Naive thymus-derived CD8-positive, alpha-beta T cell (primary cell): ENCODE measurements around the gene RPUSD1. TPM values are rescaled to one million over a fixed set of nuclear protein-coding genes. Genes with fewer than 3 reads are reported as not detected.
"Not testable (repeated sequence)": the region's sequence is repeated elsewhere in the genome, so short reads cannot be mapped to it uniquely, and the experiment has no call there.

Experiments used
- ATAC-seq, 2 donors: fragments of 150-1000 bp; cut with Tn5 transposase in 1 of 2; sonication (Bioruptor Pico), chemical (Tn5 transposase) in 1 of 2; 1 replicate in 1 of 2; 2 replicates in 1 of 2; pipeline ENCODE4 v1.10.0; 2021; ENCODE audit warnings: mild to moderate bottlenecking in 2 of 2, moderate library complexity in 2 of 2
- POLR2A ChIA-PET: fragments of 350-600 bp; sonication (Branson Sonifier 250); formaldehyde crosslinking; loops from one replicate; lab custom pipeline; 2021; ENCODE audit warnings: antibody characterized with exemption; lab: Charles Lee
- DNase-seq, 10 donors: peaks; one replicate each; pipeline versions ENCODE4 v3.0.0 to v3.0.0-alpha.2; 2020 to 2022
- H3K27ac Mint-ChIP-seq, 10 donors: one replicate each; pipeline ENCODE4 v1.8.0; 2020 to 2022; ENCODE audit warnings: mild to moderate bottlenecking in 10 of 10, mixed read lengths in 10 of 10, moderate library complexity in 4 of 10, inconsistent platforms in 1 of 10
- H3K27me3 Mint-ChIP-seq, 5 donors: one replicate each; pipeline ENCODE4 v1.8.0; 2021 to 2022; ENCODE audit warnings: mixed read lengths in 5 of 5
- H3K36me3 Mint-ChIP-seq, 3 donors: one replicate each; pipeline ENCODE4 v1.8.0; 2020 to 2022; ENCODE audit warnings: mixed read lengths in 3 of 3, mild to moderate bottlenecking in 2 of 3, inconsistent platforms in 1 of 3
- H3K4me1 Mint-ChIP-seq, 4 donors: one replicate each; pipeline ENCODE4 v1.8.0; 2021 to 2022; ENCODE audit warnings: mixed read lengths in 4 of 4
- H3K4me3 Mint-ChIP-seq, 10 donors: one replicate each; pipeline ENCODE4 v1.8.0; 2020 to 2022; ENCODE audit warnings: mild to moderate bottlenecking in 10 of 10, mixed read lengths in 10 of 10, moderate library complexity in 6 of 10, inconsistent platforms in 1 of 10
- H3K9me3 Mint-ChIP-seq, 9 donors: one replicate each; pipeline ENCODE4 v1.8.0; 2020 to 2022; ENCODE audit warnings: mixed read lengths in 9 of 9, mild to moderate bottlenecking in 3 of 9, inconsistent platforms in 1 of 9, moderate library complexity in 1 of 9
- polyA plus RNA-seq, 3 donors: library from polyadenylated mRNA; unstranded; fragments of 300-500 nt; fragmentation: Illumina TruSeq; gene quantifications; one replicate each; pipeline ENCODE4 v1.2.3, GENCODE V29; 2021
- total RNA-seq, 8 experiments: library from RNA in 2 of 8; stranded (reverse) in 2 of 8; gene quantifications; one replicate each; pipeline ENCODE4 v1.2.3 and lab custom pipeline; 2021 to 2026

The RPUSD1 gene
- total and polyA plus RNA-seq, 5 experiments from 2014 or later: 19.7 to 32.2 (median 27.7) TPM

DNA sequence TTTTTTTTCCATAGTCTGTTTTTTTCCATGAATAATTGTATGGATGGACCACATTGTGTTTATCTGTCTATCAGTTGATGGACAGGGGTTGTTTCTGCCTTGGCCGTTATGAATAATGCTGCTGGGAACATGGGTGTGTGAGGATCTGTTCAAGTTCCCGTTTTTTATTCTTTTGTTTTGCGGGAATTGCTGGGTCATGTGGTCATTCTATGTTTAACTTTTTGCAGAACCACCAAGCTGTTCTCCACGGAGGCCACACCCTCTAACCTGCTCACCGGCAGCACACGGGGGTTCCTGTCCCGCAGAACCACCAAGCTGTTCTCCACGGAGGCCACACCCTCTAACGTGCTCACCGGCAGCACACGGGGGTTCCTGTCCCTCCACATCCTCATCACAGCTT lies 33.5 kb downstream of the RPUSD1 start:
- H3K4me1 Mint-ChIP-seq: peaks cover 0 to 11% (median 4%) of the 10 kb centered on the region in 4 donors
- ATAC-seq (peak in 1 of 2 donors; percentile 86), DNase-seq (no peak)
- H3K27me3 Mint-ChIP-seq: peaks cover 0 to 8% (median 2%) of the 10 kb centered on the region in 5 donors
- no peak overlapping the region for H3K4me3 Mint-ChIP-seq
- H3K27ac Mint-ChIP-seq: no peak overlapping the region
- no peaks in the 10 kb centered on the region for H3K36me3 Mint-ChIP-seq
- POLR2A ChIA-PET: interaction anchor here (0.7 to 0.8 kb wide), 2 partner anchors 30 to 104 kb away, joined by 3 to 5 read pairs; no protein-coding TSS in a partner anchor
- H3K9me3 Mint-ChIP-seq: peaks cover 0 to 2% (median 0%) of the 10 kb centered on the region in 9 donors

DNA sequence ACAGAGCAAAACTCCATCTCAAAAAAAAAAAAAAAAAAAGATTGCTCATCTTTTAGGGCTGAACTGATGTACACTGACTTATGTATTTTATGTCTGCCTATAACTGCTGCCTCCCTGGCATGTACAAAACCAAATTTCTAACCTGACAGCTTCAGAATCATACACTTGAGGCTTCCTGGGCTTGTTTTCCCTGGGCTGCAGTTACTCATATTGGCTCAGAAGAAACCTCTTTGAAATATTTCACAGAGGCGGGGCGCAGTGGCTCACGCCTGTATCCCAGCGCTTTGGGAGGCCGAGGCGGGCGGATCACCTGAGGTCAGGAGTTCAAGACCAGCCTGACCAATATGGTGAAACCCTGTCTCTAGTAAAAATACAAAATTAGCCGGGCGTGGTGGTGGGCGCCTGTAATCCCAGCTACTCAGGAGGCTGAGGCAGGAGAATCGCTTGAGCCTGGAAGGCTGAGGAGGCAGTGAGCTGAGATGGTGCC lies 34.0 kb downstream of the RPUSD1 start:
- Mint-ChIP-seq H3K27ac (peak overlapping the region in 1 of 10 donors; percentile 59), H3K4me1 (peaks cover 0 to 11% (median 4%) of the 10 kb centered on the region in 4 donors)
- not testable (repeated sequence) for ATAC-seq, H3K27me3 Mint-ChIP-seq, DNase-seq, H3K9me3 Mint-ChIP-seq, H3K36me3 Mint-ChIP-seq, H3K4me3 Mint-ChIP-seq
- POLR2A ChIA-PET: interaction anchor here (0.7 to 0.8 kb wide), 2 partner anchors 31 to 104 kb away, joined by 3 to 5 read pairs; no protein-coding TSS in a partner anchor

DNA sequence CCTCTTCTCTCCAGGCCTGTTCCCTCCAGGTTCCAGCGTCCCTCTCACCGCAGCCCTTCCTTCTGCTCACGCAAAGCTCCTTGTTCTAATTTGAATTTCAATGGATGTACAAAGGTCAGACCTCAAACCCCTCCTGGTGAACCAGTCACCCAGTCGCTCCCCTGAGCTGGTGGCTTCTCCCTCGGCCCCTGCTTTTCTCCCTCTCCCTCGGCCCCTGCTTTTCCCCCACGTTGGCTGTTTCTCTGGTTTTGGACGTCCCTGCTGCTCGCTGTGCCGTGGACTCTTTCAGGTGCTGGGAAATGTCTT lies 36.2 kb downstream of the RPUSD1 start:
- peaks cover 0 to 2% (median 0%) of the 10 kb centered on the region in 9 donors for H3K9me3 Mint-ChIP-seq
- no peaks in the 10 kb centered on the region for H3K36me3 Mint-ChIP-seq
- H3K4me3 Mint-ChIP-seq: no peak overlapping the region
- H3K4me1 Mint-ChIP-seq: peaks cover 0 to 6% (median 3%) of the 10 kb centered on the region in 4 donors
- peaks cover 0 to 4% (median 0%) of the 10 kb centered on the region in 5 donors for H3K27me3 Mint-ChIP-seq
- H3K27ac Mint-ChIP-seq: peak overlapping the region in 2 of 10 donors; percentile 9 to 11
- ATAC-seq: no peak
- POLR2A ChIA-PET: interaction anchor here (0.7 kb wide), 1 partner anchor 68 kb away, joined by 3 read pairs; the partner anchor contains the start of gene JMJD8
- DNase-seq: no peak

DNA sequence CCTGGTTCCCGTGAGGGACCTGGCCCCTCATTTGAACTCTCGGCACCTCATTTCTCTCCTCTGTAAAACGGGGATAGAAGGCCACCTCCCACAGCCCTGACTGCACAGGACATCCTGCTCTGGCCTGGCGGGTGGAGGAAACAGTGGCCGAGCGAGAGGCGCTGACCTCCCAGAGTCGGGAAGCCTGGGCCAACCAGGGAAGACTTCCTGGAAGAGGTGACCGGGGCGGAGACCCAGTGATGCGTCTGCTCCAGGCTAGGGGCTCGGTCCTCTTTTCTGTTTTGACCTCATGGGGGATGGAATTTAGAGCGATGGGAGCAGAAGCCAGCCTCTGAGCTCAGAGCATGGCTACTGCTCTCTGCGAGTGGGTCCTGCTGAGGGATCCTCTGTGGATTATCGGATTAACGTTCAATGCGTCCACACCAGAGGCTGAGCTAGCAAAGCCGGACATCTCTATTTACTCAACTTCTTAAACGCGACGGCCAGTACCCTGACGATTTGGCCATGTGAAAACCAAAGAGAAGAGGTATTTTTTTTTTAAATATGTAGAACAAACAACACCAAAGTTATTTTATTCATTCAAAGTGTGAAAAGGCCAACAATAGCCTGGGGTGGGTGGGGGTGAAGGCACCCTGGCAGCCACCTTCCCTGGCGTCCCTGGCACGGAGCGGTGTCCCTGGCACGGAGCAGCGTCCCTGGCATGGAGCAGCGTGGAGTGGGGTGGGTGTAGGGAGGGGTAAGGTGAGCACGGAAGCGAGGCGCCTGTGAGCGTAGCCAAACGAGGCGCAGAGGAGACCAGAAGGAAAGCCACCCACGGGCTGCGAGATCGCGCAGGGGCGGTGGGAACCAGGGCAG lies 36.8 kb downstream of the RPUSD1 start:
- H3K27me3 Mint-ChIP-seq: peaks cover 0 to 2% (median 0%) of the 10 kb centered on the region in 5 donors
- POLR2A ChIA-PET: interaction anchor here (0.7 kb wide), 1 partner anchor 67 kb away, joined by 3 read pairs; the partner anchor contains the start of gene JMJD8
- DNase-seq: no peak
- peaks cover 0 to 6% (median 4%) of the 10 kb centered on the region in 4 donors for H3K4me1 Mint-ChIP-seq
- no peak for ATAC-seq
- no peaks in the 10 kb centered on the region for H3K9me3 Mint-ChIP-seq
- H3K36me3 Mint-ChIP-seq: no peaks in the 10 kb centered on the region
- no peak overlapping the region for H3K4me3 Mint-ChIP-seq
- peak overlapping the region in 1 of 10 donors; percentile 9 for H3K27ac Mint-ChIP-seq

DNA sequence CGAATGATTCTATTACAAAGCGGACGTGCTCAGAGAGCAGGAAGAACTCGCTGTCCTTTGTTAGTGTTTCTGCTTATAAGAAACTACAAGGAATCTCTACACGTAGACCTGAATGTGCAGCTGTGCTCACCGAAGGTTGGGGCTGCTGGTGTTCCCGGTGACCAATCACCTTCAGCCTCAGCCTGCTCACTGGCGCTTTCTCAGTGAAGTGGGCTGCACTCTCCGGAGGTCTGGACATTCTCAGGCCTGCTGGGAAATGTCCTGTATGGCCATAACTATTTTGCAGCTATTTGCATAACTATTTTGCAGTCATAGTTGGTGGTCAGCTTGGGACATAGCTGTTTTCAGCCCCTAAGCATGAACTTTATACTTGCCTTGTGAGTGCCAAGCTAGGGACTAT lies 37.7 kb downstream of the RPUSD1 start:
- ATAC-seq: no peak
- POLR2A ChIA-PET: interaction anchor here (0.5 kb wide), 1 partner anchor 238 kb away, joined by 3 read pairs; no protein-coding TSS in a partner anchor
- Mint-ChIP-seq H3K27me3 (no peaks in the 10 kb centered on the region), H3K4me1 (peaks cover 0 to 6% (median 3%) of the 10 kb centered on the region in 4 donors), H3K9me3 (no peaks in the 10 kb centered on the region), H3K27ac (no peak overlapping the region), H3K4me3 (no peak overlapping the region), H3K36me3 (no peaks in the 10 kb centered on the region)
- DNase-seq: no peak

DNA sequence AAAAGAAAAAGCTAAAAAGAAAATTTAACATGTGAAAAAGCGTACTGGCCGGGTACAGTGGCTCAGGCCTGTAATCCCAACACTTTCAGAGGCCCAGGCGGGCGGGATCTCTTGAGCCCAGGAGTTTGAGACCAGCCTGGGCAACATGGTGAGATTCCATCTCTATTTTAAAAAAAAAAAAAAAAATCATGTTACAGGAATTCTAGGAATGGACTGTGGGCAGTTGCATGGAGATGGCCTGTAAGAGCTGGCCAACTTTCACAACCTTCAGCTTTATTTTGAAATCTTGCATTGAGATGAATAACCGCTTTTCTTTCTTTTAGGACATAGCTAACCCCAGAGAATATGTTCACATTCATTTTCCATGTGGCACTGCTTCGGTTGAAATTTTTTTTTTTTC lies 39.2 kb downstream of the RPUSD1 start:
- Mint-ChIP-seq H3K27ac (no peak overlapping the region), H3K4me1 (peaks cover 0 to 2% (median 0%) of the 10 kb centered on the region in 4 donors)
- DNase-seq: no peak

DNA sequence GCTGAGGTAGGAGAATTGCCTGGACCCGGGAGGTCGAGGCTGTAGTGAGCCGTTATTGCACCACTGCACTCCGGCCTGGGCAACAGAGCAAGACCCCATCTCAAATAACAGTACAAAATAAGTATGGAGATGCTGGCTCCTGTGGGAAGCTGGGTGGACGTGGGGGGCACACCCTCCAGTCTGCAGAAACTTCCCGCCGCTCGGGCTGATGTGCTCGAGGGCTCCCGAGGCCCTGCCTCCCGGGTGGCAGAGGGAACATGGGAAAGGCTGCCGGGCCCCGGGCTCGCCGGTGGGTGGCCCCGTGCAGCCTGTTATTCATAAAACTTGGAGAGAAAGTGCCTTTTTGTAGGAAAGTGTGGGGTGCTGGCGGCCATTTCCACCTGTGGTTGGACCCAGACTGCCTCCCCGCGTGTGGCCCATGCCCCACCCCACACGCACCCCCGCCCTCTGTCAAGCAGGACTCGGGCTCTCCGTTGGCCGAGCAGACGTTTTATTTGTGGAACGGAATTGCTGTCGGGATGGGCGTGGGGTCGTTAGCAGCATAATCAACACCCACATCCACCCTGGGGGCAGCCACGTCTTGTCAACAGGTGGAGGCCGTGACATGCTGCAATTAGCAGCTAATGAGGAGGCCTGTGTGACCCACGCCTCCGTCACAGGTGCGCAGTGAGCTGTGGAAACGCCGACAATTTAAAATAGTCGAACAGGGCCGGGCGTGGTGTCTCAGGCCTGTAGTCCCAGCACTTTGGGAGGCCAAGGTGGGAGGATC lies 40.0 kb downstream of the RPUSD1 start:
- H3K4me3 Mint-ChIP-seq: no peak overlapping the region
- peaks cover 0 to 2% (median 0%) of the 10 kb centered on the region in 4 donors for H3K4me1 Mint-ChIP-seq
- no peak overlapping the region for H3K27ac Mint-ChIP-seq
- DNase-seq (no peak), ATAC-seq (no peak)
- POLR2A ChIA-PET: no interaction called here
- H3K27me3 Mint-ChIP-seq: no peaks in the 10 kb centered on the region
- no peaks in the 10 kb centered on the region for H3K9me3 Mint-ChIP-seq
- H3K36me3 Mint-ChIP-seq: no peaks in the 10 kb centered on the region

More for the DNA sequence above, 39.2 kb downstream of the RPUSD1 start:
- no peaks in the 10 kb centered on the region for H3K9me3 Mint-ChIP-seq
- POLR2A ChIA-PET: no interaction called here
- no peak overlapping the region for H3K4me3 Mint-ChIP-seq
- H3K36me3 Mint-ChIP-seq: no peaks in the 10 kb centered on the region
- no peak for ATAC-seq
- H3K27me3 Mint-ChIP-seq: no peaks in the 10 kb centered on the region

DNA sequence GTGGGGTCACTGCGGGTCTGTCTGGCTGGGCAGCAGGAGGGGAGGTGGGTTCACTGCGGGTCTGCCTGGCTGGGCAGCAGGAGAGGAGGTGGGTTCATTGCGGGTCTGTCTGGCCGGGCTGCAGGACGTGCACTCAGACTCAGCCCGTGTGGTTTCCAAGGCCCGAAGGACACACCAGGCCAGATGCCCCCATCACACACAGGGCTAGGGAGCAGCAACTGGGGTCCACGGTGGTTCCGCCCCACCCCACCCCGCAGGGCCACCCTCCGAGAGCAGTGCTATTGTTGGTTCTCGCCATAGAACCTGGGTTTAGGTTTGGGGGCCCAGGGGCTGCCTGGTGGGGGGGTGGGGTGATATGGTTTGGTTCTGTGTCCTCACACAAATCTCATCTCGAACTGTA lies 41.5 kb downstream of the RPUSD1 start:
- no peak for DNase-seq
- Mint-ChIP-seq H3K27me3 (no peaks in the 10 kb centered on the region), H3K4me3 (no peak overlapping the region), H3K9me3 (no peaks in the 10 kb centered on the region), H3K36me3 (no peaks in the 10 kb centered on the region), H3K27ac (no peak overlapping the region), H3K4me1 (peaks cover 0 to 2% (median 0%) of the 10 kb centered on the region in 4 donors)
- no peak for ATAC-seq
- POLR2A ChIA-PET: no interaction called here

DNA sequence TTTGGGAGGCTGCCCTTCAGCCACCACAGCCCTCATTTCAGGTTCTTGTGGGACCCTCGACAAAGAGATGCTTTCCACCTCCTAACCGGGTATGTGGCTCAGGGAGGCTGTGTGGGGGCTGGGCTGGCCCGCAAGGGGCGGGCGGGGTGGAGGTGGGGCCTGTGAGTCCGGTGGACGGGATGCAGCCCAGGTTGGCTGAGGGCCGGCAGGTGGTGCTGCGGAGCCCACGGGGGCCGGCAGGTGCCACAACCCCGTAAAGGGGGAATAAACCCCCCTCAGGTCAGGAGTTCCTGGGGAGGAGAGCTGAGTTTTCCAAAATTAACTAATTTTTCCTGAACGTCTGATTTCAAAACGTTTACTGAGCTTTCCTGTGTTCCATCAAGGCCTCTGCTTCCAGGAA lies 42.4 kb downstream of the RPUSD1 start:
- POLR2A ChIA-PET: interaction anchor here (1.1 to 23.0 kb wide), 2 partner anchors 15 to 29 kb away, joined by 4 to 411 read pairs; partner anchors contain the start of genes ANTKMT, CCDC78, HAGHL and METRN

DNA sequence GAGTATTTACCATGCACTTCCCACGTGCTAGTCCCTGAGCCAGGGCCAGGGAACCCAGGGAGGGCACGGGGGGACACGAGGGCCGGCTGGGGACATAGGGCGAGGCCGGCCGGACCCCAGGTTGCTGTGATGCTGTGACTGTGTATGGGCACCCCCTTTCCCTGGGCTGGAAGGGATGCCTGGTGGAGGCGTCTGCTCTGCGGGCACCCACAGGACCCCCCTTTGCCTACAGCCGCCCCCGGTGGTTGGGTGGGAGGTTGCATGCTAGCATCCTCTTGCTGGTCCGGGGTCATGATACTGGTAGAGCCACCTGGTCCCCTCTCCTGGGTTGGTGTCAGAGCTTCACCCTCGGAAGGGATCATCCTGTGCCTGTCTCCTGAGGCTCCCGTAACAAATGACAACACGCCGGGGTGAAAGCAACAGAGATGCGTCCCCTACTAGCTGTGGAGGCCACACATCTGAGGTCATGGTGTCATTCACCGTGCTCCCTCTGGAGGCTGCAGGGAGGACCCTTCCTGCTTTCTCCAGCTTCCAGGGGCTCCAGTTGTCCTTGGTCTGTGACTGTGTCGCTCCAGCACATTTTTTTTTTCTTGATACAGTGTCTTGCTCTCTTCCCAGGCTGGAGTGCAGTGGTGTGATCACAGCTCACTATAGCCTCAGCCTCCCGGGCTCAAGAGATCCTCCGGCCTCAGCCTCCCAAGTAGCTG lies 44.2 kb downstream of the RPUSD1 start:
- H3K4me3 Mint-ChIP-seq: no peak overlapping the region
- DNase-seq (no peak), ATAC-seq (no peak)
- POLR2A ChIA-PET: interaction anchor here (0.5 to 23.0 kb wide), 3 partner anchors 27 to 681 kb away, joined by 4 to 411 read pairs (median 4); partner anchors contain the start of genes ANTKMT, CCDC78, HAGHL and METRN
- H3K9me3 Mint-ChIP-seq: no peaks in the 10 kb centered on the region
- peak overlapping the region in 1 of 10 donors; percentile 41 for H3K27ac Mint-ChIP-seq
- H3K27me3 Mint-ChIP-seq: no peaks in the 10 kb centered on the region
- H3K36me3 Mint-ChIP-seq: no peaks in the 10 kb centered on the region
- peaks cover 0 to 14% (median 6%) of the 10 kb centered on the region in 4 donors for H3K4me1 Mint-ChIP-seq

More for the DNA sequence above, 42.4 kb downstream of the RPUSD1 start:
- no peak for ATAC-seq
- DNase-seq: no peak
- H3K27me3 Mint-ChIP-seq: no peaks in the 10 kb centered on the region
- H3K36me3 Mint-ChIP-seq: no peaks in the 10 kb centered on the region
- no peak overlapping the region for H3K27ac Mint-ChIP-seq
- H3K9me3 Mint-ChIP-seq: no peaks in the 10 kb centered on the region
- no peak overlapping the region for H3K4me3 Mint-ChIP-seq
- H3K4me1 Mint-ChIP-seq: peaks cover 0 to 2% (median under 1%) of the 10 kb centered on the region in 4 donors

DNA sequence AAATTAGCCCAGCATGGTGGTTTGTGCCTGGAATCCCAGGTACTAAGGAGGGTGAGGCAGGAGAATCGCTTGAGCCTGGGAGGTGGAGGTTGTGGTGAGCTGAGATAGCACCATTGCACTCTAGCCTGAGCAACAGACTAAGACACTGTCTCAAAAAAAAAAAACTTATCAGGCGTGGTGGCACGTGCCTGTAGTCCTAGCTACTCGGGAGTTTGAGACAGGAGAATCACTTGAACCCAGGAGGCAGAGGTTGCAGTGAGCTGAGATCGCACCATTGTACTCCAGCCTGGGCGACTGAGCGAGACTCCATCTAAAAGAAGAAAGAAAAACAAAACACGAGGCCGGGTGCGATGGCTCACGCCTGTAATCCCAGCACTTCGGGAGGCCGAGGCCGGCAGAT lies 45.3 kb downstream of the RPUSD1 start:
- Mint-ChIP-seq H3K4me3 (peak overlapping the region in 2 of 10 donors; percentile 2 to 4), H3K27ac (peak overlapping the region in 1 of 10 donors; percentile 65), H3K4me1 (peaks cover 0 to 17% (median 7%) of the 10 kb centered on the region in 4 donors)
- H3K36me3 Mint-ChIP-seq, DNase-seq, H3K9me3 Mint-ChIP-seq, ATAC-seq, H3K27me3 Mint-ChIP-seq: not testable (repeated sequence)
- POLR2A ChIA-PET: interaction anchor here (0.7 to 23.0 kb wide), 2 partner anchors 13 to 26 kb away, joined by 3 to 411 read pairs; partner anchors contain the start of genes ANTKMT, CCDC78, HAGHL and METRN
